Prostate gland (tissue), 2 donors: Measurements from ENCODE around the gene PIEZO2. TPM values are rescaled to one million over a fixed set of nuclear protein-coding genes. Genes with fewer than 3 reads are reported as not detected.
A peak's percentile ranks its signal among the peaks of the same experiment; 100 is the strongest.

Source experiments
- DNase-seq: peaks from one replicate; pipeline ENCODE4 v3.0.0-alpha.2; 2019; ENCODE audit warnings: low spot score
- H3K27ac ChIP-seq, 2 donors: fragments of 200-600 bp; sonication (generic); 2 replicates each; pipeline ENCODE4 v1.5.1; 2017 to 2019
- H3K27me3 ChIP-seq: fragments of 200-600 bp; sonication (generic); replicated peaks from 2 replicates; pipeline ENCODE4 v1.5.1; 2019; ENCODE audit not compliant: insufficient read depth
- H3K36me3 ChIP-seq, 2 donors: fragments of 200-600 bp; sonication (generic); 1 replicate in 1 of 2; 2 replicates in 1 of 2; pipeline versions ENCODE4 v1.5.1 to v1.8.1; 2017 to 2019
- H3K4me1 ChIP-seq: fragments of 200-600 bp; sonication (generic); replicated peaks from 2 replicates; pipeline ENCODE4 v1.5.1; 2019
- H3K4me3 ChIP-seq, 2 donors: fragments of 200-600 bp; sonication (generic); 2 replicates each; pipeline ENCODE4 v1.5.1; 2017 to 2019
- H3K9me3 ChIP-seq: fragments of 200-600 bp; sonication (generic); 2 replicates; pipeline ENCODE4 v1.5.1; 2017
- CTCF ChIP-seq, 4 experiments: fragments of 200-600 bp in 2 of 4; fragments of 450-650 bp in 2 of 4; sonication (generic) in 2 of 4; IDR thresholded peaks; 1 replicate in 3 of 4; 2 replicates in 1 of 4; pipeline ENCODE4 v1.5.1; 2016 to 2019; ENCODE audit warnings: antibody characterized with exemption in 4 of 4, mild to moderate bottlenecking in 2 of 4, moderate library complexity in 2 of 4
- POLR2A ChIP-seq: fragments of 450-650 bp; IDR thresholded peaks from one replicate; pipeline ENCODE4 v1.6.1; 2016; ENCODE audit warnings: antibody characterized with exemption, mild to moderate bottlenecking
- POLR2AphosphoS5 ChIP-seq: sonication (generic); formaldehyde crosslinking; IDR thresholded peaks from one replicate; pipeline ENCODE4 v1.6.1; 2017; ENCODE audit warnings: antibody characterized with exemption
- WGBS: methylation state at CpG from one replicate; pipeline ENCODE4 v1.1.5; 2018; 5-methylcytosine and 5-hydroxymethylcytosine counted together
- intact Hi-C: fragments of 100-400 bp; cut with DNase I; formaldehyde crosslinking; loops from one replicate; pipeline ENCODE4 v1.14.2; 2022
- total RNA-seq, 2 donors: library from RNA; depleted of rRNA; stranded (reverse); fragments of >200 nt; gene quantifications; one replicate each; pipeline ENCODE4 v1.1.0, GENCODE V29; 2016

Gene PIEZO2
- total RNA-seq, 2 donors from 2014 or later, result 4.1 to 19.0 TPM

- no peak for DNase-seq
- Histone ChIP-seq H3K27ac (no peak overlapping the region), H3K27me3 (no peaks in the 10 kb centered on the region), H3K36me3 (no peaks in the 10 kb centered on the region), H3K9me3 (no peaks in the 10 kb centered on the region), H3K4me1 (no peaks in the 10 kb centered on the region), H3K4me3 (no peak overlapping the region)
- TF ChIP-seq CTCF (IDR thresholded peaks at IDR 0.05) (no peak), POLR2A (no peak), POLR2AphosphoS5 (no peak)
- intact Hi-C loops, result loop anchor here (5.0 kb wide), 2 partner anchors 105 to 190 kb away; partner anchors contain the start of gene PIEZO2
- WGBS, result 60% methylated on average over 4 of the region's 4 CpGs
These were observed 107.1 kb downstream of the PIEZO2 start for GRCh38 chr18:11042247-11042646.

- no peaks in the 10 kb centered on the region for H3K27me3 ChIP-seq
- no peak overlapping the region for H3K4me3 ChIP-seq
- DNase-seq, result peak; percentile 25
- no peaks in the 10 kb centered on the region for H3K36me3 ChIP-seq
- TF ChIP-seq POLR2AphosphoS5 (no peak), CTCF (IDR thresholded peaks at IDR 0.05) (peak; percentile 44 to 54 (median 48))
- H3K4me1 ChIP-seq, result no peaks in the 10 kb centered on the region
- no peak overlapping the region for H3K27ac ChIP-seq
- 33% methylated on average over 7 of the region's 7 CpGs for WGBS
- intact Hi-C loops, result loop anchor here (5.0 kb wide), 2 partner anchors 106 to 189 kb away; partner anchors contain the start of gene PIEZO2
- no peaks in the 10 kb centered on the region for H3K9me3 ChIP-seq
These were observed 108.3 kb downstream of the PIEZO2 start for GRCh38 chr18:11040823-11041656.

- H3K27ac ChIP-seq, result no peak overlapping the region
- TF ChIP-seq POLR2A (no peak), CTCF (IDR thresholded peaks at IDR 0.05) (no peak), POLR2AphosphoS5 (no peak)
- WGBS, result 68% methylated on average over 4 of the region's 4 CpGs
- H3K36me3 ChIP-seq, result no peaks in the 10 kb centered on the region
- H3K4me1 ChIP-seq, result no peaks in the 10 kb centered on the region
- no peaks in the 10 kb centered on the region for H3K27me3 ChIP-seq
- intact Hi-C loops, result loop anchor here (5.0 kb wide), 2 partner anchors 107 to 188 kb away; partner anchors contain the start of gene PIEZO2
- no peak overlapping the region for H3K4me3 ChIP-seq
- H3K9me3 ChIP-seq, result no peaks in the 10 kb centered on the region
- DNase-seq, result no peak
These were observed 109.0 kb downstream of the PIEZO2 start for GRCh38 chr18:11040359-11040758.

GRCh38 chr18:11037533-11038240, 111.7 kb downstream of the PIEZO2 start:
- H3K27me3 ChIP-seq, result no peaks in the 10 kb centered on the region
- no peaks in the 10 kb centered on the region for H3K36me3 ChIP-seq
- H3K9me3 ChIP-seq, result no peaks in the 10 kb centered on the region
- intact Hi-C loops, result no loop called here
- H3K4me1 ChIP-seq, result no peaks in the 10 kb centered on the region
- H3K4me3 ChIP-seq, result no peak overlapping the region
- DNase-seq, result no peak
- WGBS, result 58% methylated on average over 3 of the region's 3 CpGs
- TF ChIP-seq POLR2A (no peak), CTCF (IDR thresholded peaks at IDR 0.05) (no peak), POLR2AphosphoS5 (no peak)
- no peak overlapping the region for H3K27ac ChIP-seq
